ENCODE measurements around the gene MED23. TPM values are rescaled to one million over a fixed set of nuclear protein-coding genes. Genes with fewer than 3 reads are reported as not detected.

The MED23 gene, protein sequence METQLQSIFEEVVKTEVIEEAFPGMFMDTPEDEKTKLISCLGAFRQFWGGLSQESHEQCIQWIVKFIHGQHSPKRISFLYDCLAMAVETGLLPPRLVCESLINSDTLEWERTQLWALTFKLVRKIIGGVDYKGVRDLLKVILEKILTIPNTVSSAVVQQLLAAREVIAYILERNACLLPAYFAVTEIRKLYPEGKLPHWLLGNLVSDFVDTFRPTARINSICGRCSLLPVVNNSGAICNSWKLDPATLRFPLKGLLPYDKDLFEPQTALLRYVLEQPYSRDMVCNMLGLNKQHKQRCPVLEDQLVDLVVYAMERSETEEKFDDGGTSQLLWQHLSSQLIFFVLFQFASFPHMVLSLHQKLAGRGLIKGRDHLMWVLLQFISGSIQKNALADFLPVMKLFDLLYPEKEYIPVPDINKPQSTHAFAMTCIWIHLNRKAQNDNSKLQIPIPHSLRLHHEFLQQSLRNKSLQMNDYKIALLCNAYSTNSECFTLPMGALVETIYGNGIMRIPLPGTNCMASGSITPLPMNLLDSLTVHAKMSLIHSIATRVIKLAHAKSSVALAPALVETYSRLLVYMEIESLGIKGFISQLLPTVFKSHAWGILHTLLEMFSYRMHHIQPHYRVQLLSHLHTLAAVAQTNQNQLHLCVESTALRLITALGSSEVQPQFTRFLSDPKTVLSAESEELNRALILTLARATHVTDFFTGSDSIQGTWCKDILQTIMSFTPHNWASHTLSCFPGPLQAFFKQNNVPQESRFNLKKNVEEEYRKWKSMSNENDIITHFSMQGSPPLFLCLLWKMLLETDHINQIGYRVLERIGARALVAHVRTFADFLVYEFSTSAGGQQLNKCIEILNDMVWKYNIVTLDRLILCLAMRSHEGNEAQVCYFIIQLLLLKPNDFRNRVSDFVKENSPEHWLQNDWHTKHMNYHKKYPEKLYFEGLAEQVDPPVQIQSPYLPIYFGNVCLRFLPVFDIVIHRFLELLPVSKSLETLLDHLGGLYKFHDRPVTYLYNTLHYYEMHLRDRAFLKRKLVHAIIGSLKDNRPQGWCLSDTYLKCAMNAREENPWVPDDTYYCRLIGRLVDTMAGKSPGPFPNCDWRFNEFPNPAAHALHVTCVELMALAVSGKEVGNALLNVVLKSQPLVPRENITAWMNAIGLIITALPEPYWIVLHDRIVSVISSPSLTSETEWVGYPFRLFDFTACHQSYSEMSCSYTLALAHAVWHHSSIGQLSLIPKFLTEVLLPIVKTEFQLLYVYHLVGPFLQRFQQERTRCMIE (N-terminal part only)
- total RNA-seq = 26.3 TPM

DNA sequence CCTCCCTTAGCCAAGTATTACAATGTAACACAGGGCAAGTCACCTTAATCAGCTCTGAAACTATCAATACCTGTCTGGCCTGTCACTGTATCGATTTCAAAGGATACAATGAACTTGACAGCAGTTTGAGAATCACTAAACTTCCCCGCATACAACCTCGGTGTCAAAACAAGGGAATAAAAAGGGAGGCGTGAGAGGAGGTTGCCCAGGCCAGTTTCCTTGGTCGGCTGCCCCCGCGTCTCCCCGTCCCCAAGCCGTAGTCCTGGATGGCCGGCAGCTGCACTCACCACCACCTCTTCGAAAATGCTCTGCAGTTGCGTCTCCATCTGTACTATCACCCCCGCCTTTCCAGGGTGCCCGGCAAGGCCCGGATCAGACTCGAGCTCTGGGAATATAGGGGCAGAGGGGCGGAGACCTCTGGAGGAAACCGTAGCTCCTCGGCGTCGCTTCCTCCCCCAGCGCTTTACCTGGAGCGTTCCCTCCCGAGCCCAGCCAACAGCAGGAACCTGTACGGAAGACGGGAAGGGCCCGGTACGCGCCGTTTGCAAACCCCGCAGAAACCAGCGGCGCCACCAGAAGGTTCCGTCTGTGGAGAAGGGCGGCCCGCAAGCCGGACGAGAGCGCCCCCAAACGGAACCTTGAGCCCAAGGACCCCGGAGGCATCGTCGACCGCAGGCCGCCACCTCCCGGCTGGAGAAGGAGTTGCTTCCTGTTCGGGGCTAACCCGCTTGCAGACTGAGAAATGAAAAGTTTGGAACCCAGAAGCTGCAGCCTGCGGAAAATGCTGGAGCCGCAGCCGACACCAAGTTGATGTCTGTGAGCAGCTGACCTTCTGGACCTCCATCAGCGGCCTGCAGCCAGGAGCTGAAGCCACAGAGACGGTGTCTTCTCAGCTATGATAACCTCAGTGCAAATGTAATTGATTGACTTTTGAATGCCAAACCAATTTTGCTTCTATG is at the start of gene MED23:
Gene MED23, minus strand, starts transcription at position 519 of the 959 bp plus-strand sequence. Its CDS starts 193 bp downstream, at position 326.
- intact Hi-C loops (cut with DNase I) = no loop called here
- DNase-seq (ENCODE audit: extremely low spot score in 2 of 2) = peak in 1 of 2 donors; percentile 94
- Histone ChIP-seq H3K9me3 (no peaks in the 10 kb centered on the region), H3K4me3 (peak within 1 kb of the TSS; percentile 71 to 76), H3K4me1 (peaks cover 35% of the 10 kb centered on the region), H3K27me3 (no peaks in the 10 kb centered on the region), H3K36me3 (peaks cover 0 to 27% of the 10 kb centered on the region in 2 donors), H3K27ac (peak within 1 kb of the TSS; percentile 83)
- TF ChIP-seq, protein P1, sequence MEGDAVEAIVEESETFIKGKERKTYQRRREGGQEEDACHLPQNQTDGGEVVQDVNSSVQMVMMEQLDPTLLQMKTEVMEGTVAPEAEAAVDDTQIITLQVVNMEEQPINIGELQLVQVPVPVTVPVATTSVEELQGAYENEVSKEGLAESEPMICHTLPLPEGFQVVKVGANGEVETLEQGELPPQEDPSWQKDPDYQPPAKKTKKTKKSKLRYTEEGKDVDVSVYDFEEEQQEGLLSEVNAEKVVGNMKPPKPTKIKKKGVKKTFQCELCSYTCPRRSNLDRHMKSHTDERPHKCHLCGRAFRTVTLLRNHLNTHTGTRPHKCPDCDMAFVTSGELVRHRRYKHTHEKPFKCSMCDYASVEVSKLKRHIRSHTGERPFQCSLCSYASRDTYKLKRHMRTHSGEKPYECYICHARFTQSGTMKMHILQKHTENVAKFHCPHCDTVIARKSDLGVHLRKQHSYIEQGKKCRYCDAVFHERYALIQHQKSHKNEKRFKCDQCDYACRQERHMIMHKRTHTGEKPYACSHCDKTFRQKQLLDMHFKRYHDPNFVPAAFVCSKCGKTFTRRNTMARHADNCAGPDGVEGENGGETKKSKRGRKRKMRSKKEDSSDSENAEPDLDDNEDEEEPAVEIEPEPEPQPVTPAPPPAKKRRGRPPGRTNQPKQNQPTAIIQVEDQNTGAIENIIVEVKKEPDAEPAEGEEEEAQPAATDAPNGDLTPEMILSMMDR (IDR thresholded peaks at IDR 0.05) = peak; percentile 85 to 92 (median 88)
- TF ChIP-seq POLR2AphosphoS5 (IDR thresholded peaks at IDR 0.05; ENCODE audit: insufficient read depth in 1 of 2, low read depth in 1 of 2) (peak; percentile 83 to 88), POLR2A (IDR thresholded peaks at IDR 0.05) (peak in 1 of 2 donors; percentile 35)

DNA sequence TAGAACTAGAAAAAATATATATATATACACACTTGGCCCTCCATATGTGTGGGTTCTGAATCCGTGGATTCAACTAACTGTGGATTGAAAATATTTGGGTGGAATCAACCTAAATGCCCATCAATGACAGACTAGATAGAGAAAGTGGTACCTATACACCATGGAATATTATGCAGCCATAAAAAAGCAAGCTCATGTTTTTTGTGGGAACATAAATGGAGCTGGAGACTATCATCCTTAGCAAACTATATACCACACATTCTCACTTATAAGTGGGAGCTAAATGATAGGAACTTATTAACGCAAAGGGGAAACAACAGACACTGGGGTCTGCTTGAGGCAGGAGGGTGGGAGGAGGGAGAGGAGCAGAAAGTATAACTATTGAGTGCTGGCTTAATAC is 45.1 kb upstream of the MED23 start:
- DNase-seq (ENCODE audit: extremely low spot score in 2 of 2) = no peak
- intact Hi-C loops (cut with DNase I) = no loop called here

DNA sequence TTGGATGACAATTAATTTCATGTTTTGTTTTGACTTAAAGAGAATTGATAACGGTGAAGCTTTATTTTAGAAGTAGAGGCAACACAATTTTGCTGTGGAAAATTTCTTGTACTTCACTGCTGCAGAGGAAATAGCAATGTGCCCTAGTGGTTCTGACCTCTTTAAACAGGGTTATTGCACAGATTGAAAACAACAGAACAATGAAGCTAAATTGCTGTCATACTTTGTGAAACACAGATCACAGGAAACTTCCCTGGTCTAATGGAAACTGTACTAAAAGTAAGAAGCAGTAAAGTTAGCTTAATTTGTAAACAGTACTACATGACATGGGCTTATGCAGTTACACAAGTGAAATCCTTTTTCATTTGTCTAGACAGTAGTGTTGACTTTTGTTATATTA is 41.8 kb upstream of the MED23 start:
- no peak overlapping the region for H3K4me3 ChIP-seq
- H3K27ac ChIP-seq = no peak overlapping the region
- H3K36me3 ChIP-seq = no peaks in the 10 kb centered on the region
- no peaks in the 10 kb centered on the region for H3K4me1 ChIP-seq
- H3K27me3 ChIP-seq = no peaks in the 10 kb centered on the region
- H3K9me3 ChIP-seq = no peaks in the 10 kb centered on the region
- intact Hi-C loops (cut with DNase I) = no loop called here
- TF ChIP-seq, protein P1 (IDR thresholded peaks at IDR 0.05) = no peak
- TF ChIP-seq POLR2AphosphoS5 (IDR thresholded peaks at IDR 0.05; ENCODE audit: insufficient read depth in 1 of 2, low read depth in 1 of 2) = no peak
- TF ChIP-seq POLR2A (IDR thresholded peaks at IDR 0.05) = no peak
- no peak for DNase-seq (ENCODE audit: extremely low spot score in 2 of 2)

More for the DNA sequence above, 45.1 kb upstream of the MED23 start:
- Histone ChIP-seq H3K36me3 (no peaks in the 10 kb centered on the region), H3K4me1 (no peaks in the 10 kb centered on the region), H3K27ac (no peak overlapping the region), H3K27me3 (no peaks in the 10 kb centered on the region), H3K4me3 (no peak overlapping the region), H3K9me3 (no peaks in the 10 kb centered on the region)
- TF ChIP-seq POLR2AphosphoS5 (IDR thresholded peaks at IDR 0.05; ENCODE audit: insufficient read depth in 1 of 2, low read depth in 1 of 2) (no peak), POLR2A (IDR thresholded peaks at IDR 0.05) (no peak)
- TF ChIP-seq, protein P1 (IDR thresholded peaks at IDR 0.05) = no peak

DNA sequence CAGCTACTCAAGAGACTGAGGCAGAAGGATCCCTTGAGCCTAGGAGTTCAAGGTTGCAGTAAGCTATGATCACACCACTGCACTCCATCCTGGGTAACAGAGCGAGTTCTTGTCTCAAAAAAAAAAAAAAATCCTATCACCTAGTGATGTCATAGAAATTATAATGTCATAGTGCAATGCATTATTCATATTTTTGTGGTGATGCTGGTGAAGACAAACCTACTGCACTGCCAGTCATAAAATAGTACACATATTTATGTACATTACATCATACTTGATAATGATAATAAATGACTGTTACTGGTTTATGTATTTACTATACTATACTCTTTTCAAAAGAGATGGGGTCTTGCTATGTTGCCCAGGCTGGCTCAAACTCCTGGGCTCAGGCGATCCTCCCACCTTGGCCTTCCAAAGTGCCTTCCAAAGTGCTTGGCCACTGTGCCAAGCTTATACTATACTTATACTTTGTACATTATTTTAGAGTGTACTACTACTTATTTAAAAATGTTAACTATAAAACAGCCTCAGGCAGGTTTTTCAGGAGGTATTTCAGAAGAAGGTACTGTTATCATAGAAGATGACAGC is 35.6 kb upstream of the MED23 start:
- intact Hi-C loops (cut with DNase I) = no loop called here
- TF ChIP-seq, protein P1 (IDR thresholded peaks at IDR 0.05) = no peak
- H3K4me1 ChIP-seq = no peaks in the 10 kb centered on the region

More for the DNA sequence above, 35.6 kb upstream of the MED23 start:
- H3K27me3 ChIP-seq = no peaks in the 10 kb centered on the region
- H3K27ac ChIP-seq = no peak overlapping the region
- H3K36me3 ChIP-seq = no peaks in the 10 kb centered on the region
- no peak for DNase-seq (ENCODE audit: extremely low spot score in 2 of 2)
- H3K4me3 ChIP-seq = no peak overlapping the region
- H3K9me3 ChIP-seq = no peaks in the 10 kb centered on the region
